Measurements from ENCODE around the gene STARD3.

Gene STARD3

DNA sequence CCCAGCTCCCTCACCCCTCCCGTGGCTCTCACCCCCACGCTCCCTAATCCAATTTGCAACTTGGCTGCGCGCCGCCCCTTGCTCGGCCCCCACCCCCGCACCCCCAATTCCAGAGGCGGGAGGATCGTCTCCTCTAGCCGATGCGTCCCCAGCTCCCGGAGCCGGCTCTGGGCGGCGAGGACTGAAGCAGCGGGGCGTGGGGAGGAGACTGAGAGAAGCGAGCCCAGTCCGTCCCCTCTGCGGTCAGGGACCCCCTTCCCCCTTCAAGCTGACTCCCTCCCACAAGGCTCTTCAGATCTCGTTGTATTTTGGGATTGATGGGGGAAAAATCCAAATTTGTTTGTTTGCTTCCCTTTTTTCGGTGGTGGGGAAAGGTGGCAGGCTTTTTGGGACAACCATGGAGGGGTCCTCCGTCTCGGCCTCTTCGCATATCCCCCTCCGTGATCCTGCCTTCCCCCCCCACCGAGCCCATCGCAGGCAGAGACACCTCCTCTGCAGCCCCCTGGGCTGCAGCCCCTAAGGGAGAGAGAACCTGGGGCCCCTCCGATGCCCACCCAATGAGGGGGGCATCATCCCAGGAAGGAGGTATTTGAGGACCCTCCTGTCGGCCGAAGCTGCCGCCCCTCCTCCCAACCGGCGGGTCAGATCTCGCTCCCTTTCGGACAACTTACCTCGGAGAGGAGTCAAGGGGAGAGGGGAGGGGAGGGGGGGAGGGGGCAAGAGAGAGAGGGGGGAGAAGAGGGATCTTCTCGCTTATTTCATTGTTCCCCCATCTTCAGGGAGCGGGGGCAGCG lies 29.7 kb upstream of the STARD3 start:
- H2AFZ ChIP-seq (ENCODE audit: low read depth) = no peak overlapping the region

GRCh38 chr17:39607851-39608130 lies 29.2 kb upstream of the STARD3 start, which contains the start of gene NEUROD2:
NEUROD2 (minus strand) TSS chr17:39607920; CDS start chr17:39606599, 1,321 bp downstream.
- Histone ChIP-seq H3K9ac (no peak within 1 kb of the TSS), H3K79me2 (ENCODE audit: insufficient read depth, low read depth) (no peaks in the 10 kb centered on the region), H3K4me3 (IDR thresholded peaks at IDR 0.05; ENCODE audit: insufficient read depth, low read depth, low read length) (no peak within 1 kb of the TSS), H3K27me3 (ENCODE audit: insufficient read depth, low read depth) (peaks cover 48% of the 10 kb centered on the region), H3K27ac (no peak within 1 kb of the TSS), H3K36me3 (ENCODE audit: insufficient read depth) (no peaks in the 10 kb centered on the region), H4K20me1 (ENCODE audit: insufficient read depth) (no peaks in the 10 kb centered on the region), H2AFZ (ENCODE audit: low read depth) (no peak within 1 kb of the TSS), H3K4me1 (ENCODE audit: low read depth, poor library complexity, severe bottlenecking) (no peaks in the 10 kb centered on the region), H3K4me2 (no peak within 1 kb of the TSS)
- no peak for TF ChIP-seq CTCF (conservative IDR thresholded peaks at IDR 0.05; ENCODE audit: low read depth, low read length)

More for the DNA sequence above, 29.7 kb upstream of the STARD3 start:
- Histone ChIP-seq H3K4me3 (IDR thresholded peaks at IDR 0.05; ENCODE audit: insufficient read depth, low read depth, low read length) (no peak overlapping the region), H3K79me2 (ENCODE audit: insufficient read depth, low read depth) (no peaks in the 10 kb centered on the region), H3K4me2 (no peak overlapping the region), H3K36me3 (ENCODE audit: insufficient read depth) (no peaks in the 10 kb centered on the region), H3K27me3 (ENCODE audit: insufficient read depth, low read depth) (peaks cover 53% of the 10 kb centered on the region), H4K20me1 (ENCODE audit: insufficient read depth) (no peaks in the 10 kb centered on the region), H3K4me1 (ENCODE audit: low read depth, poor library complexity, severe bottlenecking) (no peaks in the 10 kb centered on the region), H3K27ac (no peak overlapping the region), H3K9ac (no peak overlapping the region)
- no peak for TF ChIP-seq CTCF (conservative IDR thresholded peaks at IDR 0.05; ENCODE audit: low read depth, low read length)

GRCh38 chr17:39608142-39608981 lies 28.6 kb upstream of the STARD3 start:
- H2AFZ ChIP-seq (ENCODE audit: low read depth) = no peak overlapping the region
- no peak overlapping the region for H3K9ac ChIP-seq
- no peak for TF ChIP-seq CTCF (conservative IDR thresholded peaks at IDR 0.05; ENCODE audit: low read depth, low read length)
- no peak overlapping the region for H3K27ac ChIP-seq
- H3K36me3 ChIP-seq (ENCODE audit: insufficient read depth) = no peaks in the 10 kb centered on the region
- H3K4me1 ChIP-seq (ENCODE audit: low read depth, poor library complexity, severe bottlenecking) = no peaks in the 10 kb centered on the region
- no peaks in the 10 kb centered on the region for H4K20me1 ChIP-seq (ENCODE audit: insufficient read depth)
- no peaks in the 10 kb centered on the region for H3K79me2 ChIP-seq (ENCODE audit: insufficient read depth, low read depth)
- H3K4me3 ChIP-seq (IDR thresholded peaks at IDR 0.05; ENCODE audit: insufficient read depth, low read depth, low read length) = no peak overlapping the region
- H3K27me3 ChIP-seq (ENCODE audit: insufficient read depth, low read depth) = peaks cover 42% of the 10 kb centered on the region
- no peak overlapping the region for H3K4me2 ChIP-seq

GRCh38 chr17:39609416-39610025 lies 27.4 kb upstream of the STARD3 start:
- TF ChIP-seq CTCF (conservative IDR thresholded peaks at IDR 0.05; ENCODE audit: low read depth, low read length) = no peak
- H3K4me2 ChIP-seq = no peak overlapping the region
- H3K4me3 ChIP-seq (IDR thresholded peaks at IDR 0.05; ENCODE audit: insufficient read depth, low read depth, low read length) = no peak overlapping the region
- H3K9ac ChIP-seq = no peak overlapping the region
- no peaks in the 10 kb centered on the region for H3K4me1 ChIP-seq (ENCODE audit: low read depth, poor library complexity, severe bottlenecking)
- no peaks in the 10 kb centered on the region for H3K79me2 ChIP-seq (ENCODE audit: insufficient read depth, low read depth)
- H4K20me1 ChIP-seq (ENCODE audit: insufficient read depth) = no peaks in the 10 kb centered on the region
- H3K27ac ChIP-seq = no peak overlapping the region
- H3K36me3 ChIP-seq (ENCODE audit: insufficient read depth) = no peaks in the 10 kb centered on the region
- peaks cover 30% of the 10 kb centered on the region for H3K27me3 ChIP-seq (ENCODE audit: insufficient read depth, low read depth)
- no peak overlapping the region for H2AFZ ChIP-seq (ENCODE audit: low read depth)
